ENCODE results near the gene MAP3K2.

MAP3K2 gene

DNA sequence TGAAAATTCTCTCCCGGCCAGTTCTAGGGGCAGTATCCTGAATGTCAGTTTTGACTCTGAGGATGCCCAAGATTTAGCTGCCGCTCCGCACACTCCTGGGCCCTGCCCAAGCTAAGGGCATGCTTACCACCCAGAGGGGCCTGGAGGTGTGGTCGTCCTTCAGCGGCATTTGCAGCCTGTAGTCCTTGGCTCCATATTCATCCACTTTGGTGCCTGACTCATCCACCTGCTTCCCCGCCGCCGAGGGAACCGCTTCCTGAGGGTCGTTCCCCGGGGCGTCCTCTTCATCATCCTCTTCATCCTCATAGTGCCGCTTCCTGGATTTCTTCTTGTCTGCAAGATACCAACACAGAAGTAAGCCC, 94.4 kb downstream of the MAP3K2 start:
- DNase-seq (ENCODE audit: low read depth) = no peak

DNA sequence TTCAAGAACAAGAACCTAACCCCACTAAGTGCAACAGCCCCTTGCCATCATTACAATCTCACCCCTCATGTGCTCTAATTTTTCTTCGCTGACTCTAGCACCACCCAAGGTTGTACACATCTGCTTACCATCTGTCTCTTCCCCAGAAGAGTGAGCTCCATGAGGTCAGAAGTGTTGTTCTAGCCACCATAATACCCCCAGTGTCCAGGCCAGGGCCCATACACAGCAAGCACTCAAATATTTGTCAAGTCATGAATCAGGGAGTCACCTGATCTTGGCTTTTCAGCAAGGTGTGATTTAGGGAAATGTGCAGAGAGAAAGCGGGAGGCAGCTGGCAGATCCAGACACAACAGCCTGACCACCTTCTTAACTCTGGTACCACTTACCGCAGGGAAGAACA, 99.5 kb downstream of the MAP3K2 start:
- DNase-seq (ENCODE audit: low read depth) = no peak

DNA sequence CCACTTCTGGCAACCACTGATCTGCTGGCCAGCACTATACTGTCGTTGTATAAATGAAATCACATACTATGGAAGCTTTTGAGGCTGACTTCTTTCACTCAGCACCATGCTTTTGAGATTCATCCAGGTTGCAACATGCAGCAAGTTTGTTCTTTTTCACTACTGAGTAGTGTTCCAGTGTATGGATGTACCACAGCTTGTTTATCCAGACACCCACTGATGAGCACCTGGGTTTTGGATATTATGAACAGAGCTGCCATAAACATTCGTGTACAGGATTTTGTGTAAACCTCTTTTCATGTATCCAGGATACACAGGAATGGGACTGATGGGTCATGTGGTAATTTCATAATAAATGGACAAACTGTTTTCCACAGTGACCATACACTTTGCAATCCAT, 104.5 kb downstream of the MAP3K2 start:
- no peak for DNase-seq (ENCODE audit: low read depth)

DNA sequence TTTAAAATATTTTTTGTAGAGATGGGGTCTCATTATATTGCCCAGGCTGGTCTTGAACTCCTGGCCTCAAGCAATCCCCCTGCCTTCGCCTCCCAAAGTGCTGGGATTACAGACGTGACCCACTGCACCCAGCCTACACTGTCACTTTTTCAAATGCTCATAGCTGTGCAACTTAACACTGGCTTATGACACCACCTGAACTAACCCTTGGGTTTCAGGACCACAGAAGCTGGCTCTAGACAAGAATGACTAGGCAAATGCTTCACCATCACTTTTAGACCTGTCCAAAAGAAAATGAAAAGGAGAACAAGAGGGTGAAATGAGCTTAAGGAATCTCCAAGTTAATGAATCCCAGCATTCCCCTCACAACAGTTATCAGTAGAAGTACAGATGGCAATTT, 107.1 kb downstream of the MAP3K2 start:
- no peak for DNase-seq (ENCODE audit: low read depth)

DNA sequence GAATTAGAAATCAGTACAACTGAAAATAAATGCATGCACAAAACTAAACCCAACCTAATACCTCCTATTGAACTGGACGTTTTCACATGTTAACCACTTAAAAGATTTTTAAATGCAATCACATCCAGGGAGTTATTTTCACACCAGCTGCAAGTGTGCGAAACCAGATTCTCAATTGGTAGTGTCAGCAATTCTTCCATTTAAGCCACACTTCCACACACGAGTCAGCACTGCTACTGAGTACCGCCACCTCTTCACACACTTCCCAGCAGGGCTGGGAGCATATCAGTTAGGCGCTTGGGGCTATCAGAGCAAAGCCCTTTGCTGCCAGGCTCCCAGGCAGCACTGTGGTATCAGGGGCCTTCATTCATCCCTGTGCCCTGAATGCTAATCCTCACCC, 108.0 kb downstream of the MAP3K2 start:
- DNase-seq (ENCODE audit: low read depth) = no peak

DNA sequence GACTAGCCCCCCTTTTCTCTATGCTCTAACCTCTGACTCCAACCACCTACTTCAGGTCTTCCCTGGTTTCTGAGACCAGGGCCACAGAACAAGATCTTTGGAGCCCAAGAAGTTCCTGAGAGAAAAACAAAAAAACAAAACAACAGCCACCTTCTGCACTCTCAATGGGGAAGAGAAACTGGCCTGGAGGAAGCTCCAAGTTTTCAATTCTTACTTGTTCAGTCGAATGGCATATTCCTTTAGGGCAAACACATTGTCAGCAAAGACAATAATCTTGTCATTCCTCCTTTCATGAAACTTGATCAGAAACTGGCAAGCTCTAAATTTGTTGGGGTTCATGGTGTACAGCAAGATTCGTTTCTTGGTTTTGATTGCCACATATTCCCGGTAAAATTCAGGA, 108.8 kb downstream of the MAP3K2 start:
- no peak for DNase-seq (ENCODE audit: low read depth)

DNA sequence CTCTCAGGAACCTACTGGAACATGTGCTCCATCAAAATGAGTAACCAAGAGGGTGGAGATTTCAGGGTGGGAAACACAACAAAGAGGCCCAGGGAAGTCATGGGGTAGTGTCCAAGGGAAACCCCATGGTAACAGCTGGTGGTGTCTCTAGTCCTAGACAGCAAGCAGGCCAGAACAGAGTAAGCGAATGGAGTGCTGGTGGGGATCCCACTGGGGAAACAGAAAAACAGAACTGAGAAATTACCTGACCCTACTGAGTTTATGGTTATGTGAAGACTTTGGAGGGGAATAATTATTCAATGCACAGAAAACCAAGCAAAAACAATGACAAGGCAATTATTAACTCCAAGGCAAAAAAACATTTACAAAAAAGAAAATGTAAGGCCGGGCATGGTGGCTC, 110.7 kb downstream of the MAP3K2 start:
- no peak for DNase-seq (ENCODE audit: low read depth)

DNA sequence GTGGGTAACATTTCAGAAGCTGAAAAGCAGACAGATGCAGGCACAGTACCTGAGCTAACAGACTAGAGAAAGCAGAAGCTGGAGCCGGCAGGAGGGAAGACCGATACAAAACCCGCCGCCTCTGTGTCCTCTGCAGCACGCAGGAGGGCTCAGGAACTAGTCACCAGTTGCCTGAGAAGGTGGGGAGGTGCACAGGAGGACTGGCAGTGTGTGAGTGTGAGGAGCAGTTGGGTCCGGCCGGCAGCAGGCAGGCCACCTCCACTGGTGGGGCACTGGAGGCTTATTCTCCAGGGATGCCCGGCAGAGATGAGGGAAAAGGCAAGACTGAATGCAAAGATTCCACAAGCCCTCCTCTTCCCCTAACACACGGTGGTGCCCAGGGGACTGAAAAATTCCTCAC, 112.0 kb downstream of the MAP3K2 start:
- DNase-seq (ENCODE audit: low read depth) = no peak

DNA sequence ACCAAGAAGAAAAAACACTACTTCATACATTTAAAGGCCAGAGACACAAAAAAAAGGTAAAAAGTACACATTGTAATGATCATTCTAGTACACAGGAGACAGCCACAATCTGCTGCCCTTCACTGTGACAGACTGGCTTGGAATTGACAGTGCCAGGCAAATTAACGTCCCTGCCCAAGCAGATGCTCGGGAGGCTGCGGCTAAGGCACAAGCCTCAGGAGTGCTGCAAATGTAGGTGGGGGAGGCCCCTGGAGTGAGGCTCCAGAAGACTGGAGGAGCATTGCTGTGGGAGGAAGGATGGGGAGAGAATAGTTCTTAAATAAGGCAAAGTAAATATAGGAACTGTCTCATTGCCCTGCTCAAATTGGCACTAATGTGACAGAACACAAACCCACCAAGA, 112.4 kb downstream of the MAP3K2 start:
- no peak for DNase-seq (ENCODE audit: low read depth)

DNA sequence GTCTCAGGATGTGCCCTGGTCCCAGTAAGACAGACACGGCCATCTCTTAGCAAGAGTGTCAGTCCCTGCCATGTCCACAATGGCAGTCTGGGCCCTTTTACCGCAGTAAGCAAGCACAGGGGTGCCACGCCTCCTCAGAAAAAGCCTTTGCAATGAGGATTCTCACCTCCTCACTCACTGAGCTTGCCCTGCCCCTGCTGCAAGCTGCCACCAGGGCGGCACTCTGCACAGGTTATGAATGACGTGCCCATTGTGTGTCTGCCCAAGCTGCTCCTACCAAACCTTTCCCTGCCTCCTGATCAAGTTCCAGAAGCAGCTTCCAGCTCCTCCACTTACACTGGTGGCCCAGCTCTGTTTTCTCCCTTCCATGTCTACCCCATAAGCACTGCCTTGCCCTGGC, 117.1 kb downstream of the MAP3K2 start:
- no peak for DNase-seq (ENCODE audit: low read depth)

DNA sequence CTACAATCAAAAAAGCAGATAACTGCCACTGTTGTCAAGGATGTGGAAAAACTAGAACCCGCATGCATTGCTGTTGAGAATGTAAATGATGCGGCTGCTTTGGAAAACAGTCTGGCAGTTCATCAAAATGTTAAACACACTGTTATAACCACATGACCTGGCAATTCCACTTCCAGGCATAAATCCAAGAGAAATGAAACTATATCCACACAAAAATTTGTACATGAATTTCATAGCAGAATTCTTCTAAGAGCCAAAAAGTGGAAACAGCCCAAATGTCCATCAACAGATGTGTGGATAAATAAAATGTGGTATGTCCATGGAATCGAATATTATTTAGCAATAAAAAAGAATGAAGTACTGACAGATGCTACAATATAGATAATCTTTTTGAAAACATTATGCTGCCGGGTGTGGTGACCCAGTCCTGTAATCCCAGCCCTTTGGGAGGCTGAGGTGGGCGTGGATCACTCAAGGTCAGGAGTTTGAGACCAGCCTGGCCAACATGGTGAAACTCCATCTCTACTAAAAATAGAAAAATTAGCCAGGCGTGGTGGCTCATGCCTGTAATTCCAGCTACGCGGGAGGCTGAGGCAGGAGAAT, 125.9 kb downstream of the MAP3K2 start:
- no peak for DNase-seq (ENCODE audit: low read depth)

DNA sequence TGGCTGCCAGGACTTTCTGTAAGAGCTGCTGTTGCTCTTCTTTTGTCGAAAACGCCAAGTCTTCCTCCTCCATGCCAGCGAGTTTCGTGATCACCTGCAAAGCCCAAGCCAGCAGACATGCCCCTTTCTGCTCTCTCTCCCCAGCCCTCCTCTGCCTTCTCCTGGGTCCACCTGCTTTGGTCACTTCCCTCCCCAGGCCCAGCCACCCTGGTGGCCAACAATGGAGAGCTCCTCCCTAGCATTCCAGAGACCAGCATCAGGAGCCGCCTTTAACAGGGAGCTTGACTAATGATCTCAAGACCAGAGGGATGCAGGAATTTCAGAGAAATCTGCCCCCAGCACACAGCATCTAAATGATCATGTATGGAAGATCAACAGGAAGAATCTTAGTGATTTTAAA, 128.4 kb downstream of the MAP3K2 start:
- DNase-seq (ENCODE audit: low read depth) = no peak

DNA sequence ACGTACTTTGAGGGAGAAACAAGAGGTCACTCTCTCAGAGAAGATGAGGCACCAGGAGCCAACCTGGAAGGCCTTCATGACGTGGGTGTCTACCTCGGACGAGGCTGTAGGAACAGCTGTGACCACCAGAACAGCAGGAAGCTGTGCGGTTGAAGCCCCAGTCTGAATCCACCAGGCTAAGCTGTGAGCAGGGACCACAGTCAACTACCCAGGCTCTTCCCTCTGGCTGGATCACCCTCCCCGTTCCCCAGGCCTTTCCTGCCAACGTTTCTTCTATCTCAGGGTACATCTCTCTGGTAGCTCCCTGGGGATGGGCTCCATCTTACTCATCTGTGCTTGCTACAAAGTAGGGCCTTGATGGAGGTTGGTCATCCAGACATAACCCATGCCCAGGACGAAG, 130.9 kb downstream of the MAP3K2 start:
- DNase-seq (ENCODE audit: low read depth) = no peak

DNA sequence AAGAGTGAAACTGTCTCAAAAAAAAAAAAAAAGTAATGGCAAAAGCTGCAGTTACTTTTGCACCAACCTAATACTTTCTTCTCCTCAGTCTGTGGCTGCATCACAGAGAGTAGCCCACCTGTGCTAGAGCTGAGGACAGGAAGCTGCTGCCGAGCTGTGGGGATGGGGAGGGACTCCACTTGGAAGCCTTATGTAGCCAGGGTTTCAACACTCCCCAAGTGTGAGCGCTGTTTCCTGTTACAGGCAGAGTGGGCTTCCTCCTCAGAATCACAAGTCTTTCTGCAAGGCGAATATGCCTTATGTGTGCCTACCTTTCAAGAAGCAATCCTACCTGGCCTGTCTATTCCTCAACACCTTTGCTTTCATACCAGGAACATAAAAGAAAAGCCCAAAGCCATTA, 131.4 kb downstream of the MAP3K2 start:
- DNase-seq (ENCODE audit: low read depth) = no peak

DNA sequence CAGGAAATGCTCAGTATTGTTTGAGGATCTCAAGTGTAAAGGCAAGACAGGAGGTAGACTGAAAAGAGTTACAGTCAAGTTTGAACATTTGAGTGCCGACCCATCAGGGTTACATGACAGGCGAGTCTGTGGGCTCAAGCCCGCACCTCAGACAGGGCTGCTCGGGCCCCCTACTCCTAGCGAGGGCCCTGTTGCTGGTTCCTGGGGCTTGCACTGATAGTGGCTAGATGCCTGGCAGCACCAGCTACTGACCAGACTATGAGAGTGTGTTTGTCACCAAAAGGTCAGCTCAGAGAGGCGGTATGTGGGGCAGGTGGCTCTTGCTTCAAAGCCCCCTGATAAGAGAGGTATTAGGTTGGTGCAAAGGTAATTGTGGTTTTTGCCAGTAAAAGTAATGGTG, 132.1 kb downstream of the MAP3K2 start:
- no peak for DNase-seq (ENCODE audit: low read depth)

DNA sequence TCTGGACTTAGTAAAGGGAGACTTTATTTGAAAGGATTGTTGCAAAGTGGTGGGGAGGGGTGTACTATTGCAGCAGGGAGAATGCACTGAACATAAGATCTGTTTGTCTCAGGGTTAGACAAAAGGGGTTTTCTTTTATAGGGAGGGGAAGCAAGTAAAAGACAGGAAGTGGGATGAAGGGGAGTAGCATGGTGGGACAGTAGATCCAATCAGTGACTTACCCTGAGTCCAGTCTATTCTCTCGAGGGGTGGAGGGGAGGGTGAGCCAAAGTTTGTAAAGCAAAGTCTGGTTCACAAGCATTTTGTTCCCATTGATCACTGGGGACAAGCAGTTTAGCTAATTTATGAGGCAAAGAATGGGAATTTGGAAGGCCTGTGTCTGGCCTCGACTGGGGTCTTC, 132.6 kb downstream of the MAP3K2 start:
- no peak for DNase-seq (ENCODE audit: low read depth)

DNA sequence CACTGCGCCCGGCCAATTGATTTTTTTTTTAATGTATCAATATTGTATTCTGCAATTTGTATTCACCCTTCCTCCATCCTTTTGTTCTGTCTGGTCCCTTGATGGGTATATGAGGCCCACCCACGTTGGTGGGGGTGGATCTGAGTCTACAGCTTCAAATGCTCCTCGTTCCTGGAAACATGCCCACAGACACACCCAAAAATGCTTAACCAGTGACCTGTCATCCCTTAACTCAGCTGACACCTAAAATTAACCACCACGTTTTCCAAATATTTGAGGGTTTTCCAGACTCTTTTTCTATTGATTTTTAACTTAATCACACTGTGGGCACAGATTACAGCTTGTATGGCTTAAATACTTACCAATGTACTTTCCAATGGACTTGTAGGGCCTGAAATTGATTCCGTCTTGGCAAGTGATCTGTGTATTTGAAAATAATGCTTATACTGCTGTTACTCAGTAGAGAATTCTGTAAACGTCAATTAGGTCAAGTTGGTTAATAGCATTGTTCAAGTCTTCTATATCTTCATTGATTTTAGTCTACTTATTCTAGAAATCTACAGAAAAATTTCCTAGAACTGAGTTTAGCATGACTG, 133.3 kb downstream of the MAP3K2 start:
- no peak for DNase-seq (ENCODE audit: low read depth)

All from CMK (cell line).